ENCODE data around the gene CEACAM19. TPM values are rescaled to one million over a fixed set of nuclear protein-coding genes. Genes with fewer than 3 reads are reported as not detected.

Gene CEACAM19
- total and polyA plus RNA-seq, 2 donors (not counting 1 experiment from before 2014, with no cell fraction given): 7.8 to 9.9 TPM

DNA sequence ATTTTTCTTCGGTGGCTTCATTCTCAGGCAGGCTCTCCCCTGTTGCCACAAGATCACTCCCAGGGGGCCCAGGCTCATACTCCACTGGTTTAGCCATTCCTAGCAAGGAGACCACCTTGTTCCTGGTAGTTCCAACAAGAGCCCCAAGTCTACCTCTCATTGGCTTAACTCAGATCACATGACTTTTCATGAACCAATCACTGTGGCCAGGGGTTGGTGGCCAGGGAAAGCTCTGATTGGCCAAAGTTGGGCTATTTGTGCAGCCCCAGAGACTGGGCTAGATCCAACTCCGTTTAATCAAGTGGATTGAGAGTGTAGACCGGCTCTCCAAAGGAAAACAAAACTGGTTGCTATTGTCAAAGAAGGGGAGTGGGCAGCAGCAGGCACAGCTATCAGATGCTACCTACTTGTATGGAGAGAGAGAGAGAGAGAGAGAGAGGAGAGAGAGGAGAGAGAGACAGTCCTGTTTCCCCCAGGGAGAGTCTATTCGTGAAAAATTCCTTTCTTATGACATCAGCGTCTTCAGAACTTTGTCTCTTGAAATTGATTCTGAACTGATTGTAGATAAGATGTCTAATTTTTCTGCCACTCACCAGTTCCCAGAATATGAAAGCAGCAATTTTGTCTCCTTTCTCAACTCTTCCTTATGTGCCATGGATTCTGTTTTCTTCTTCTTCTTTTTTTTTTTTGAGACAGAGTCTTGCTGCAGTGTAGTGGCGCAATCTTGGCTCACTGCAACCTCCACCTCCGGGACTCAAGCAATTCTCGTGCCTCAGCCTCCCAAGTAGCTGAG is 5.9 kb downstream of the CEACAM19 start:
- Histone ChIP-seq H3K9ac (ENCODE audit: insufficient read depth, low read length) (no peak overlapping the region), H2AFZ (ENCODE audit: low read length) (no peak overlapping the region), H3K27ac (ENCODE audit: insufficient read depth, low read length) (peak overlapping the region; percentile 4), H3K4me1 (ENCODE audit: control insufficient read depth, extremely low read depth, insufficient read depth, low read length) (no peaks in the 10 kb centered on the region), H3K79me2 (ENCODE audit: control insufficient read depth, insufficient read depth, low read length) (no peaks in the 10 kb centered on the region), H3K27me3 (ENCODE audit: control insufficient read depth, insufficient read depth, low read length) (no peaks in the 10 kb centered on the region), H3K9me3 (ENCODE audit: control insufficient read depth, insufficient read depth, low read depth, low read length) (no peaks in the 10 kb centered on the region), H3K4me2 (ENCODE audit: extremely low read depth, insufficient read depth, low read length) (no peak overlapping the region), H4K20me1 (ENCODE audit: control insufficient read depth, extremely low read depth, insufficient read depth, low read length) (no peaks in the 10 kb centered on the region), H3K36me3 (ENCODE audit: control insufficient read depth, insufficient read depth, low read length) (peaks cover 8% of the 10 kb centered on the region), H3K4me3 (replicated peaks in 1 of 4; ENCODE audit: control extremely low read depth in 1 of 4, insufficient read depth in 1 of 4, low read depth in 3 of 4, low read length in 4 of 4) (no peak overlapping the region)
- no peak for TF ChIP-seq EZH2 (IDR thresholded peaks at IDR 0.05; ENCODE audit: low read length, missing control alignments)
- TF ChIP-seq, protein P1, sequence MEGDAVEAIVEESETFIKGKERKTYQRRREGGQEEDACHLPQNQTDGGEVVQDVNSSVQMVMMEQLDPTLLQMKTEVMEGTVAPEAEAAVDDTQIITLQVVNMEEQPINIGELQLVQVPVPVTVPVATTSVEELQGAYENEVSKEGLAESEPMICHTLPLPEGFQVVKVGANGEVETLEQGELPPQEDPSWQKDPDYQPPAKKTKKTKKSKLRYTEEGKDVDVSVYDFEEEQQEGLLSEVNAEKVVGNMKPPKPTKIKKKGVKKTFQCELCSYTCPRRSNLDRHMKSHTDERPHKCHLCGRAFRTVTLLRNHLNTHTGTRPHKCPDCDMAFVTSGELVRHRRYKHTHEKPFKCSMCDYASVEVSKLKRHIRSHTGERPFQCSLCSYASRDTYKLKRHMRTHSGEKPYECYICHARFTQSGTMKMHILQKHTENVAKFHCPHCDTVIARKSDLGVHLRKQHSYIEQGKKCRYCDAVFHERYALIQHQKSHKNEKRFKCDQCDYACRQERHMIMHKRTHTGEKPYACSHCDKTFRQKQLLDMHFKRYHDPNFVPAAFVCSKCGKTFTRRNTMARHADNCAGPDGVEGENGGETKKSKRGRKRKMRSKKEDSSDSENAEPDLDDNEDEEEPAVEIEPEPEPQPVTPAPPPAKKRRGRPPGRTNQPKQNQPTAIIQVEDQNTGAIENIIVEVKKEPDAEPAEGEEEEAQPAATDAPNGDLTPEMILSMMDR (conservative IDR thresholded peaks at IDR 0.05 in 1 of 2, IDR thresholded peaks at IDR 0.05 in 1 of 2; ENCODE audit: low read depth in 1 of 2, low read length in 2 of 2): no peak
- peak; percentile 55 to 77 for DNase-seq (ENCODE audit: low read depth in 2 of 2)

DNA sequence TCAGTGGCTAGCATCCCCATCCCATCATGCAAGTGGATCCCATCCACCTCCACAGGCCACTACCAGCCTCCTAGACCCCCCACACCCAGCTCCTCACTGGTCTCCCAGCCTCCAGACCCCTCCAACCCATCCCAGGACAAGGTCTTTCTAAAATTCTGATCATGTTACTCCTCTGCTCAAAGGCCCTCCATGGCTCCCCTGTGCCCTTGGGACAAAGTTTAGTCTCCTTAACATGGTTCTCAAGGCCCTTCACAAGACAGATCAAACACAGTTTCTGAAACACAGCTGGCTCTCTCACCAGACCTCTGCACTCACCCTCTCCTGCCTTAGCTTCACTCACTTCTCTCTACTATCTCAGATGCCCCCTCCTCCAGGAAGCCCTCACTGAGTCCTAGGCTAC is 9.3 kb downstream of the CEACAM19 start:
- Histone ChIP-seq H3K9me3 (ENCODE audit: control insufficient read depth, insufficient read depth, low read depth, low read length) (no peaks in the 10 kb centered on the region), H3K36me3 (ENCODE audit: control insufficient read depth, insufficient read depth, low read length) (peaks cover 12% of the 10 kb centered on the region), H3K27me3 (ENCODE audit: control insufficient read depth, insufficient read depth, low read length) (no peaks in the 10 kb centered on the region), H3K4me1 (ENCODE audit: control insufficient read depth, extremely low read depth, insufficient read depth, low read length) (peaks cover 5% of the 10 kb centered on the region), H2AFZ (ENCODE audit: low read length) (no peak overlapping the region), H3K4me2 (ENCODE audit: extremely low read depth, insufficient read depth, low read length) (no peak overlapping the region), H4K20me1 (ENCODE audit: control insufficient read depth, extremely low read depth, insufficient read depth, low read length) (no peaks in the 10 kb centered on the region), H3K9ac (ENCODE audit: insufficient read depth, low read length) (no peak overlapping the region), H3K79me2 (ENCODE audit: control insufficient read depth, insufficient read depth, low read length) (no peaks in the 10 kb centered on the region), H3K27ac (ENCODE audit: insufficient read depth, low read length) (no peak overlapping the region), H3K4me3 (replicated peaks in 1 of 4; ENCODE audit: control extremely low read depth in 1 of 4, insufficient read depth in 1 of 4, low read depth in 3 of 4, low read length in 4 of 4) (no peak overlapping the region)
- no peak for DNase-seq (ENCODE audit: low read depth in 2 of 2)
- TF ChIP-seq, protein P1 (conservative IDR thresholded peaks at IDR 0.05 in 1 of 2, IDR thresholded peaks at IDR 0.05 in 1 of 2; ENCODE audit: low read depth in 1 of 2, low read length in 2 of 2): no peak
- no peak for TF ChIP-seq EZH2 (IDR thresholded peaks at IDR 0.05; ENCODE audit: low read length, missing control alignments)

DNA sequence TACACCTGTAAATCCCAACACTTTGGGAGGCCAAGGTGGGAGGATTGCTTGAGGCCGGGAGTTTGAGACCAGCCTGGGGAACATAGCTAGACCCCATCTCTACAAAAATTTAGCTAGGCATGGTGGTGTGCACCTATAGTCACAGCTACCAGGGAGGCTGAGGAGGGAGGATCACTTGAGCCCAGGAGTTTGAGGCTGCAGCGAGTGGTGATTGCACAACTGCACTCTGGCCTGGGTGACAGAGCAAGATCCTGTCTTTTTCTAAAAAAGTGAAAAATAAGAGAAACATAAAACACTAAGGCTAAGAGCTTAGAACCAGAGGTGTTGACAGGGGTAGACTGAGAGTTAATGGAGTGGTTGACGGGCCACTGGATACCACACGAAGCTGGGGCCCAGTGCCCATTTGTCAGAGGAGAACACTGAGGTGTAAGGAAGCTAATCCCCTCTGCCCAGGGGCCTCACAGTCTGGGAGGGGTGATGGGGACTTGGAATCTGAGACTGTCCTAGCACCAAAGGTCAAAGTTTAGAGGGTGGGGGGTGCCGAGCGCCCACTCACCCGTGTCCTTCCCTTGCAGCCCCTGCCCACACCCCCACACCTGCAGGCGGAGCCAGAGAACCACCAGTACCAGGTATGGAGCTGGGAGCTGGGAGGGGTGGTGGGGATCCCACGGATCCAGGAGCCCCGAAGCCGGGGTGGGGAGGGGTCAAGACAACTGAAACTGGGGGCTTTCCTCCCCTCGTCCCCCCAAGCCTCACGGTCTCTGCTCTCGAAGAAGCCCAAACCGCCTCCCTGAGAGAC is 10.9 kb downstream of the CEACAM19 start:
- TF ChIP-seq EZH2 (IDR thresholded peaks at IDR 0.05; ENCODE audit: low read length, missing control alignments): no peak
- TF ChIP-seq, protein P1 (conservative IDR thresholded peaks at IDR 0.05 in 1 of 2, IDR thresholded peaks at IDR 0.05 in 1 of 2; ENCODE audit: low read depth in 1 of 2, low read length in 2 of 2): no peak
- no peak overlapping the region for H3K4me3 ChIP-seq (replicated peaks in 1 of 4; ENCODE audit: control extremely low read depth in 1 of 4, insufficient read depth in 1 of 4, low read depth in 3 of 4, low read length in 4 of 4)

More for the DNA sequence above, 10.9 kb downstream of the CEACAM19 start:
- H3K79me2 ChIP-seq (ENCODE audit: control insufficient read depth, insufficient read depth, low read length): no peaks in the 10 kb centered on the region
- no peak overlapping the region for H3K4me2 ChIP-seq (ENCODE audit: extremely low read depth, insufficient read depth, low read length)
- no peaks in the 10 kb centered on the region for H3K27me3 ChIP-seq (ENCODE audit: control insufficient read depth, insufficient read depth, low read length)
- H3K27ac ChIP-seq (ENCODE audit: insufficient read depth, low read length): no peak overlapping the region
- H2AFZ ChIP-seq (ENCODE audit: low read length): no peak overlapping the region
- no peak for DNase-seq (ENCODE audit: low read depth in 2 of 2)
- peaks cover 5% of the 10 kb centered on the region for H3K4me1 ChIP-seq (ENCODE audit: control insufficient read depth, extremely low read depth, insufficient read depth, low read length)
- no peak overlapping the region for H3K9ac ChIP-seq (ENCODE audit: insufficient read depth, low read length)
- no peaks in the 10 kb centered on the region for H3K9me3 ChIP-seq (ENCODE audit: control insufficient read depth, insufficient read depth, low read depth, low read length)
- H4K20me1 ChIP-seq (ENCODE audit: control insufficient read depth, extremely low read depth, insufficient read depth, low read length): no peaks in the 10 kb centered on the region
- H3K36me3 ChIP-seq (ENCODE audit: control insufficient read depth, insufficient read depth, low read length): peaks cover 12% of the 10 kb centered on the region
